SK-N-SH (cell line): ENCODE results near the gene GALNT16. TPM values are rescaled to one million over a fixed set of nuclear protein-coding genes. Genes with fewer than 3 reads are reported as not detected.
"Not testable (repeated sequence)": the region's sequence is repeated elsewhere in the genome, so short reads cannot be mapped to it uniquely, and the experiment has no call there.

Experiments used
- CTCF ChIA-PET: fragments of 300-600, 350-600 bp; formaldehyde crosslinking; extraction: SDS; loops from one replicate; lab custom pipeline; 2021; lab: Yijun Ruan, JAX
- POLR2A ChIA-PET: fragments of 350-600 bp; sonication (Branson Sonifier 250); formaldehyde crosslinking; extraction: SDS; loops from one replicate; lab custom pipeline; 2020; ENCODE audit warnings: antibody characterized with exemption, inconsistent platforms; lab: Yijun Ruan, JAX
- DNase-seq: peaks from one replicate; pipeline ENCODE4 v3.0.0; 2012
- H2AFZ ChIP-seq: fragments of 200-600 bp; sonication (generic); 2 replicates; pipeline ENCODE4 v1.8.1; 2016; ENCODE audit warnings: antibody characterized with exemption, mild to moderate bottlenecking, low read depth
- H3F3A ChIP-seq: fragments of 200-600 bp; sonication (generic); replicated peaks from 2 replicates; pipeline ENCODE3; 2016; ENCODE audit warnings: antibody characterized with exemption, mild to moderate bottlenecking; ENCODE audit not compliant: insufficient read depth
- H3K27ac ChIP-seq, 2 experiments: fragments of 200-500 bp in 1 of 2; fragments of 200-600 bp in 1 of 2; sonication (Bioruptor generic) in 1 of 2; sonication (generic), shearing (Covaris generic) in 1 of 2; 2 replicates each; pipeline versions ENCODE4 v1.5.1 to v1.6.1; 2014 to 2016; ENCODE audit warnings: low read depth in 2 of 2, inconsistent platforms in 1 of 2, low read length in 1 of 2, mild to moderate bottlenecking in 1 of 2, mixed read lengths in 1 of 2
- H3K27me3 ChIP-seq: fragments of 200-600 bp; sonication (generic), shearing (Covaris generic); 2 replicates; pipeline ENCODE4 v1.6.1; 2016; ENCODE audit warnings: mixed run types; ENCODE audit not compliant: insufficient read depth
- H3K36me3 ChIP-seq, 2 experiments: fragments of 200-500 bp in 1 of 2; fragments of 200-600 bp in 1 of 2; sonication (Bioruptor generic) in 1 of 2; sonication (generic) in 1 of 2; replicated peaks in 1 of 2; 2 replicates each; pipeline versions ENCODE3 to v1.5.1; 2014 to 2016; ENCODE audit warnings: low read length in 1 of 2, mild to moderate bottlenecking in 1 of 2; ENCODE audit not compliant: insufficient read depth in 2 of 2, control insufficient read depth in 1 of 2
- H3K4me1 ChIP-seq, 2 experiments: fragments of 200-500 bp in 1 of 2; fragments of 200-600 bp in 1 of 2; sonication (Bioruptor generic) in 1 of 2; sonication (generic), shearing (Covaris generic) in 1 of 2; 2 replicates each; pipeline versions ENCODE4 v1.5.1 to v1.6.1; 2014 to 2016; ENCODE audit warnings: low read depth in 1 of 2, low read length in 1 of 2, mixed run types in 1 of 2; ENCODE audit not compliant: insufficient read depth in 2 of 2, control insufficient read depth in 1 of 2
- H3K4me2 ChIP-seq: fragments of 200-600 bp; sonication (generic), shearing (Covaris generic); 2 replicates; pipeline ENCODE4 v1.6.1; 2017; ENCODE audit warnings: mixed run types
- H3K4me3 ChIP-seq, 2 experiments: fragments of 200-500 bp in 1 of 2; fragments of 200-600 bp in 1 of 2; sonication (Bioruptor generic) in 1 of 2; sonication (generic), shearing (Covaris generic) in 1 of 2; 2 replicates each; pipeline versions ENCODE4 v1.5.1 to v1.8.1; 2014 to 2016; ENCODE audit warnings: low read depth in 2 of 2, inconsistent platforms in 1 of 2, low read length in 1 of 2, mild to moderate bottlenecking in 1 of 2, mixed read lengths in 1 of 2, moderate library complexity in 1 of 2
- H3K79me2 ChIP-seq: fragments of 200-600 bp; sonication (generic); 2 replicates; pipeline ENCODE4 v1.8.1; 2017; ENCODE audit warnings: mild to moderate bottlenecking; ENCODE audit not compliant: insufficient read depth
- H3K9ac ChIP-seq: fragments of 200-600 bp; sonication (generic); 2 replicates; pipeline ENCODE4 v1.6.1; 2017; ENCODE audit warnings: mixed run types
- H3K9me2 ChIP-seq: fragments of 200-600 bp; sonication (generic); 2 replicates; pipeline ENCODE4 v1.6.1; 2017; ENCODE audit warnings: mixed run types
- H3K9me3 ChIP-seq: fragments of 200-600 bp; sonication (generic); 2 replicates; pipeline ENCODE4 v1.6.1; 2017; ENCODE audit warnings: mixed run types, mild to moderate bottlenecking, moderate library complexity
- H4K20me1 ChIP-seq: fragments of 200-600 bp; sonication (generic); 2 replicates; pipeline ENCODE4 v1.6.1; 2017; ENCODE audit warnings: mild to moderate bottlenecking, mixed run types; ENCODE audit not compliant: insufficient read depth
- CHD2 ChIP-seq: fragments of 150-350 bp; IDR thresholded peaks from 2 replicates; pipeline ENCODE4 v1.6.1; 2018; ENCODE audit warnings: low read length; ENCODE audit not compliant: partially characterized antibody
- FOXM1 ChIP-seq: IDR thresholded peaks from 2 replicates; pipeline ENCODE4 v1.4.0; 2012; ENCODE audit warnings: low read depth, mild to moderate bottlenecking
- JUND ChIP-seq: IDR thresholded peaks from 2 replicates; pipeline ENCODE4 v1.4.0; 2012
- POLR2AphosphoS5 ChIP-seq: IDR thresholded peaks from 2 replicates; pipeline ENCODE4 v1.6.1; 2012; ENCODE audit warnings: low read depth, low read length
- RFX5 ChIP-seq: IDR thresholded peaks from 2 replicates; pipeline ENCODE4 v1.6.1; 2012; ENCODE audit warnings: mild to moderate bottlenecking, improper control_type of control experiment, low read length
- SIN3A ChIP-seq: IDR thresholded peaks from 2 replicates; pipeline ENCODE4 v1.6.1; 2012; ENCODE audit warnings: low read depth, mild to moderate bottlenecking, low read length, moderate library complexity, borderline replicate concordance
- TAF1 ChIP-seq: IDR thresholded peaks from 2 replicates; pipeline ENCODE4 v1.6.1; 2012; ENCODE audit warnings: low read depth, mild to moderate bottlenecking, low read length, moderate library complexity, borderline replicate concordance
- TEAD4 ChIP-seq: IDR thresholded peaks from 2 replicates; pipeline ENCODE4 v1.4.0; 2012; ENCODE audit warnings: mild to moderate bottlenecking, borderline replicate concordance; ENCODE audit not compliant: insufficient read depth
- WGBS: methylation state at CpG from one replicate; pipeline ENCODE4 v1.1.6; 2017; ENCODE audit warnings: low lambda C conversion rate; 5-methylcytosine and 5-hydroxymethylcytosine counted together
- polyA plus RNA-seq, 3 experiments: library from polyadenylated mRNA; depleted of rRNA; stranded (reverse); fragments of >200 nt; gene quantifications; 2 replicates each; pipeline ENCODE4 v1.2.3, GENCODE V29; 2012
- TF ChIP-seq, protein P1 (sequence below): IDR thresholded peaks from 2 replicates; pipeline ENCODE4; 2012
- TF ChIP-seq, protein P2 (sequence below): fragments of 150-350 bp; IDR thresholded peaks from 2 replicates; pipeline ENCODE4 v1.6.1; 2017; ENCODE audit warnings: antibody characterized with exemption, low read length, low read depth, borderline replicate concordance
- TF ChIP-seq, protein P3 (sequence below): IDR thresholded peaks from 2 replicates; pipeline ENCODE4 v1.4.0; 2012; ENCODE audit warnings: low read depth, borderline replicate concordance

GALNT16 gene
- polyA plus RNA-seq, 1 of the 3 experiments (the other 2 are of a cell fraction), result 17.0 TPM

DNA sequence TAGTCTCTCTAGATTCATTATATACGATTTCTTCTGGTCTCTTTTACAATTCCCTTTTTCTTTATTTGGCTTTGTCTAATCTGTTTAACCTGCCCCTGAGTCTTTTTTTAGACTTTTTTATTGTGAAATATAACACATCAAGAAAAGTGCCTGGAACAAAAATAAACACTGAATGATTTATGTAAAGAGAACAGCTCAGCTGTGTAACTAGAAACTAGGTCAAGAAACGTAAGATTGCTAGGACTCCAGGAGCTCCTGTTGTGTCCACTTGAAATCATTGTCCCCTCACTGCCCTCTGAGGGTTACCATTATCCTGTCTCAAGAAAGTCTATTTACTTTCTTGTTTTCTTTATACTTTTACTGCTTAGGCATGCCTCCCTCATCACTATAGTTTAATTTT, 45.6 kb upstream of the GALNT16 start:
- Histone ChIP-seq H3K27ac (no peak overlapping the region), H3K4me3 (no peak overlapping the region), H3K9me2 (no peaks in the 10 kb centered on the region), H3K79me2 (peaks cover 5% of the 10 kb centered on the region; the same call in 1 of the 2 replicates), H2AFZ (no peak overlapping the region), H3F3A (peaks cover 3% of the 10 kb centered on the region), H3K36me3 (peaks cover 9 to 20% of the 10 kb centered on the region in 2 experiments), H3K4me2 (no peak overlapping the region), H3K9me3 (no peaks in the 10 kb centered on the region), H3K9ac (no peak overlapping the region), H3K4me1 (no peaks in the 10 kb centered on the region), H4K20me1 (no peaks in the 10 kb centered on the region), H3K27me3 (no peaks in the 10 kb centered on the region)
- ChIA-PET CTCF (interaction anchor here (1.1 kb wide), 1 partner anchor 397 kb away, joined by 3 read pairs; no protein-coding TSS in a partner anchor), POLR2A (no interaction called here)
- WGBS, result 81% methylated on average over 2 of the region's 2 CpGs
- TF ChIP-seq, protein P1, sequence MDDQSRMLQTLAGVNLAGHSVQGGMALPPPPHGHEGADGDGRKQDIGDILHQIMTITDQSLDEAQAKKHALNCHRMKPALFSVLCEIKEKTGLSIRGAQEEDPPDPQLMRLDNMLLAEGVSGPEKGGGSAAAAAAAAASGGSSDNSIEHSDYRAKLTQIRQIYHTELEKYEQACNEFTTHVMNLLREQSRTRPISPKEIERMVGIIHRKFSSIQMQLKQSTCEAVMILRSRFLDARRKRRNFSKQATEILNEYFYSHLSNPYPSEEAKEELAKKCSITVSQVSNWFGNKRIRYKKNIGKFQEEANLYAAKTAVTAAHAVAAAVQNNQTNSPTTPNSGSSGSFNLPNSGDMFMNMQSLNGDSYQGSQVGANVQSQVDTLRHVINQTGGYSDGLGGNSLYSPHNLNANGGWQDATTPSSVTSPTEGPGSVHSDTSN, result no peak
- TF ChIP-seq POLR2AphosphoS5 (no peak), TAF1 (no peak), CHD2 (no peak), JUND (no peak), RFX5 (no peak), FOXM1 (no peak), TEAD4 (no peak), SIN3A (no peak)
- TF ChIP-seq, protein P2, sequence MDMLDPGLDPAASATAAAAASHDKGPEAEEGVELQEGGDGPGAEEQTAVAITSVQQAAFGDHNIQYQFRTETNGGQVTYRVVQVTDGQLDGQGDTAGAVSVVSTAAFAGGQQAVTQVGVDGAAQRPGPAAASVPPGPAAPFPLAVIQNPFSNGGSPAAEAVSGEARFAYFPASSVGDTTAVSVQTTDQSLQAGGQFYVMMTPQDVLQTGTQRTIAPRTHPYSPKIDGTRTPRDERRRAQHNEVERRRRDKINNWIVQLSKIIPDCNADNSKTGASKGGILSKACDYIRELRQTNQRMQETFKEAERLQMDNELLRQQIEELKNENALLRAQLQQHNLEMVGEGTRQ, result no peak
- TF ChIP-seq, protein P3, sequence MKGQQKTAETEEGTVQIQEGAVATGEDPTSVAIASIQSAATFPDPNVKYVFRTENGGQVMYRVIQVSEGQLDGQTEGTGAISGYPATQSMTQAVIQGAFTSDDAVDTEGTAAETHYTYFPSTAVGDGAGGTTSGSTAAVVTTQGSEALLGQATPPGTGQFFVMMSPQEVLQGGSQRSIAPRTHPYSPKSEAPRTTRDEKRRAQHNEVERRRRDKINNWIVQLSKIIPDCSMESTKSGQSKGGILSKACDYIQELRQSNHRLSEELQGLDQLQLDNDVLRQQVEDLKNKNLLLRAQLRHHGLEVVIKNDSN, result no peak
- no peak for DNase-seq

DNA sequence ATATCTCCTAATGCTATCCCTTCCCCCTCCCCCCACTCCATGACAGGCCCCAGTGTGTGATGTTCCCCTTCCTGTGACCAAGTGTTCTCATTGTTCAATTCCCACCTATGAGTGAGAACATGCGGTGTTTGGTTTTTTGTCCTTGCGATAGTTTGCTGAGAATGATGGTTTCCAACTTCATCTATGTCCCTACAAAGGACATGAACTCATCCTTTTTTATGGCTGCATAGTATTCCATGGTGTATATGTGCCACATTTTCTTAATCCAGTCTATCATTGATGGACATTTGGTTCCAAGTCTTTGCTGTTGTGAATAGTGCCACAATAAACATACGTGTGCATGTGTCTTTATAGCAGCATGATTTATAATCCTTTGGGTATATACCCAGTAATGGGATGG, 42.3 kb upstream of the GALNT16 start:
- CTCF ChIA-PET, H3K9me3 ChIP-seq, H3K79me2 ChIP-seq, H3F3A ChIP-seq, H3K4me2 ChIP-seq, H4K20me1 ChIP-seq, H3K27ac ChIP-seq, H3K9ac ChIP-seq, H3K27me3 ChIP-seq, H3K4me1 ChIP-seq, DNase-seq, H3K9me2 ChIP-seq, H2AFZ ChIP-seq, H3K36me3 ChIP-seq, POLR2A ChIA-PET, H3K4me3 ChIP-seq: not testable (repeated sequence)
- 98% methylated on average over 3 of the region's 3 CpGs for WGBS
